Fibroblast of upper back skin (primary cell): ENCODE measurements around the gene CCSER1.
"Not testable (repeated sequence)": the region's sequence is repeated elsewhere in the genome, so short reads cannot be mapped to it uniquely, and the experiment has no call there.

ENCODE experiments used
- DNase-seq: peaks from one replicate; pipeline ENCODE4 v3.0.0-alpha.2; 2013

CCSER1 gene

GRCh38 chr4:90317785-90318184, 190.6 kb downstream of the CCSER1 start:
- DNase-seq = peak; percentile 89

- DNase-seq = peak; percentile 76
Measured at GRCh38 chr4:90318193-90318592, 191.0 kb downstream of the CCSER1 start.

GRCh38 chr4:90328558-90328957, 201.4 kb downstream of the CCSER1 start:
- DNase-seq = peak; percentile 10

- no peak for DNase-seq
Measured at GRCh38 chr4:90330546-90330945, 203.4 kb downstream of the CCSER1 start.

- DNase-seq = no peak
Measured at GRCh38 chr4:90345549-90346215, 218.5 kb downstream of the CCSER1 start.

- DNase-seq = no peak
Measured at GRCh38 chr4:90349636-90350035, 222.4 kb downstream of the CCSER1 start.

GRCh38 chr4:90357117-90357710, 230.0 kb downstream of the CCSER1 start:
- peak; percentile 61 for DNase-seq

- peak; percentile 37 for DNase-seq
Measured at GRCh38 chr4:90375081-90375480, 247.9 kb downstream of the CCSER1 start.

GRCh38 chr4:90393215-90393614, 266.0 kb downstream of the CCSER1 start:
- no peak for DNase-seq

GRCh38 chr4:90403781-90404180, 276.6 kb downstream of the CCSER1 start:
- DNase-seq = no peak

GRCh38 chr4:90407897-90408296, 280.7 kb downstream of the CCSER1 start:
- not testable (repeated sequence) for DNase-seq

GRCh38 chr4:90412786-90413185, 285.6 kb downstream of the CCSER1 start:
- DNase-seq = not testable (repeated sequence)

- DNase-seq = no peak
Measured at GRCh38 chr4:90415116-90415515, 287.9 kb downstream of the CCSER1 start.

- peak; percentile 40 for DNase-seq
Measured at GRCh38 chr4:90419124-90419711, 292.0 kb downstream of the CCSER1 start.

- DNase-seq = no peak
Measured at GRCh38 chr4:90421161-90421560, 294.0 kb downstream of the CCSER1 start.

GRCh38 chr4:90425893-90426292, 298.7 kb downstream of the CCSER1 start:
- no peak for DNase-seq

GRCh38 chr4:90438522-90438921, 311.3 kb downstream of the CCSER1 start:
- no peak for DNase-seq

- no peak for DNase-seq
Measured at GRCh38 chr4:90441770-90442169, 314.6 kb downstream of the CCSER1 start.

- DNase-seq = no peak
Measured at GRCh38 chr4:90442619-90443018, 315.4 kb downstream of the CCSER1 start.

- DNase-seq = no peak
Measured at GRCh38 chr4:90443231-90443630, 316.0 kb downstream of the CCSER1 start.

GRCh38 chr4:90444904-90445303, 317.7 kb downstream of the CCSER1 start:
- DNase-seq = no peak

GRCh38 chr4:90445380-90445779, 318.2 kb downstream of the CCSER1 start:
- peak; percentile 12 for DNase-seq

GRCh38 chr4:90449626-90450025, 322.4 kb downstream of the CCSER1 start:
- DNase-seq = no peak

GRCh38 chr4:90456891-90457290, 329.7 kb downstream of the CCSER1 start:
- DNase-seq = no peak
